NOMO-1 treated with DMSO at 0.1 percent for 48 hours (cell line): ENCODE measurements around the gene BRSK2.

ENCODE experiments used
- DNase-seq: peaks from one replicate; lab custom pipeline; 2025; ENCODE audit not compliant: unreplicated experiment; lab: John Stamatoyannopoulos, UW

The BRSK2 gene

GRCh38 chr11:1449490-1450243 is 59.9 kb downstream of the BRSK2 start:
- DNase-seq: no peak

DNA sequence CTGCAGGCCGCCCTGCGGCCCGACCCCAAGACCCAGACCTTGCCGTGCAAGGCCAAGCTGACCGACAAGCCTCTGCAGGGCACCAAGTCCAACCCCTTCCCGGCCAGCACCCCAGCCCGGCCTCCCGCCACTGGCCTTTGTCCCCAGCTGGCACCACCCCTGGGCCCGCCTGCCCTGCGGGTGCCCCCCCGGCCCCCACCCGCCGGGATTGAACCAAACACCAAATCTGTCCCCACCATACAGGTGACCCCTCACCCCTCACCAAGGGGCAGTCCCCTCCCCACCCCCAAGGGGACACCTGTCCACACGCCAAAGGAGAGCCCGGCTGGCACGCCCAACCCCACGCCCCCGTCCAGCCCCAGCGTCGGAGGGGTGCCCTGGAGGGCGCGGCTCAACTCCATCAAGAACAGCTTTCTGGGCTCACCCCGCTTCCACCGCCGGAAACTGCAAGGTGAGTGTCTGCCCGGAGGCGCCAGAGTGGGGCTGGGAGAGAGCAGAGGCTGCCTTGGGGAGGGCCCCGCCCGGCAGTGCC is 60.7 kb downstream of the BRSK2 start:
- no peak for DNase-seq

GRCh38 chr11:1450949-1451710 is 61.4 kb downstream of the BRSK2 start:
- DNase-seq: no peak

DNA sequence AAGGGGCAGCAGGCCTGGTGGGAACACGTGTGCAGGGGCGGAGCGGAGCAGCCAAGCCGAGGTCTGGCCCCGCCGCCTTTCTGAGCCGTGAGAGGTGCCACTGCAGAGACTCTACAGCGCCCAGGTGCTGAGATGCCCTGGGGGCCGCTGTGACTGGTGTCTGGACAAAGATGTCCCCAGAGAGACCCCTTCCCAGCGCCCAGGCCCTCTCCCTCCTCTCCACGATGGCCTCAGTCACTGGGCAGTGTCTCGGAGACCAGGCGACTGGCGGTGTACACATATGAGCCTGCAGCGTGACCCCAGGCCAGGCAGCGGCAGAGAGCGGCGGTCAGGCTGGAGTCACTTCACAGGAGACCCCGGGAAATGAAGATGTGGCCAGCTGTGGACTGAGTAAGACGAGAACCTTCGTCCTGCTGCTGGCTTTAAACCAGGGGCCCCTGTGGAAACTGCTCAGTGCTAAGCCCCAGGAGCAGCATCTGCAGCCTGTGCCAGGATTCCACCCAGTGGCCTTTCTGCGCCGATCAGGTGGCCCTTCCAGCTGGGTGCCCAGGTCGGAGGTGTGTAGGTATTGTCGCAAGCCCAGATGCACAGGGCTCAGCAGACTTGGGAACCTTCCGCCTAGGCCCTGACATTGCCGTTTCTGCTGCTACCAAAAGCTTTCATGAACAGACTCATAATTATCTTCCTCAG is 62.2 kb downstream of the BRSK2 start:
- no peak for DNase-seq

GRCh38 chr11:1452744-1453143 is 63.0 kb downstream of the BRSK2 start:
- DNase-seq: no peak

- DNase-seq: no peak
Observed at GRCh38 chr11:1453611-1454034, 63.9 kb downstream of the BRSK2 start.

- DNase-seq: no peak
Observed at GRCh38 chr11:1454576-1454975, 64.8 kb downstream of the BRSK2 start.

- no peak for DNase-seq
Observed at GRCh38 chr11:1455032-1455762, 65.5 kb downstream of the BRSK2 start.

GRCh38 chr11:1455763-1456060 is 66.0 kb downstream of the BRSK2 start:
- no peak for DNase-seq

GRCh38 chr11:1456176-1456575 is 66.4 kb downstream of the BRSK2 start:
- no peak for DNase-seq

- DNase-seq: no peak
Observed at GRCh38 chr11:1456596-1457325, 67.0 kb downstream of the BRSK2 start.

DNA sequence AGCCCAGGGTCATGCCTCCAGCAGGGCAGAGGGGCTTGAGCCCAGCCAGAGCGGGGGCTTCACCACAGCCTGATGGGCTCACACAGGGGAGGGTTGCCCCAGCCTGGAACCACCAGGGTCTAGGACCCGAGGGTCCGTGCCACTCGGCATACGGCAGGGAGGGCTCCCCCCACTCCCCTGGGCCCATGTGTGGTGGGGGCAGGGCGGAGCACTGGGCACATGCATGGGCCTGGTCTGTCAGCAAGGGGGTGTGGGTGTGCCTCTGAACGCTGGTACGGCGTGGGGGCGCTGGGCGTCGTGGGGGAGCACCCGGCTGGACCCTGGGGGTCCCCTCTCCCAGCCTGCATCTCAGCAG is 67.6 kb downstream of the BRSK2 start:
- no peak for DNase-seq

- DNase-seq: no peak
Observed at GRCh38 chr11:1457856-1458255, 68.1 kb downstream of the BRSK2 start.

- DNase-seq: no peak
Observed at GRCh38 chr11:1458340-1459218, 68.8 kb downstream of the BRSK2 start.

DNA sequence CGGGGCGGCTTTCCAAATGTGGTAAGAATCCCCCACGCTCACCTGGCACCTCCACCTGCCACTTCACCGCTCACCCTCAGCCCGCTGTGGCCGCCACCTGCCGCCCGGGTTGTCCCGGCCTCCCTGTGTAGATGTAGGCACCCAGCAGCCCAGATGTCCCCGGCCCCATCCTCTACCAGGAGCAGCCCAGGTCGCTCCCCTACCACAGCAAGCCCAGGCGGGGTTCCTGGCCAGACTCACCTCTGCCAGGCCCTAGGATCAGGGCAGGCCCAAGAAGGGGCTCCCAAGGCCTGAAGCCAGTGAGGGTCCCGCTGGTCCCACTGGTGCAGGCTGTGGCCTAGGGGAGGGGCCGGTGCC is 69.5 kb downstream of the BRSK2 start:
- no peak for DNase-seq

GRCh38 chr11:1459764-1460395 is 70.1 kb downstream of the BRSK2 start:
- no peak for DNase-seq

GRCh38 chr11:1460396-1460985 is 70.8 kb downstream of the BRSK2 start:
- DNase-seq: no peak

- no peak for DNase-seq
Observed at GRCh38 chr11:1460986-1461825, 71.5 kb downstream of the BRSK2 start.
